Activated CD4-positive, alpha-beta T cell treated with anti-CD3 and anti-CD28 coated beads, Interleukin-2, amount 50 U/mL, for 48 hours (primary cell): Measurements from ENCODE around the gene CHN2.

Experiments used
- DNase-seq, 2 experiments: peaks; one replicate each; pipeline ENCODE4 v3.0.0-alpha.2; 2020

The CHN2 gene

DNA sequence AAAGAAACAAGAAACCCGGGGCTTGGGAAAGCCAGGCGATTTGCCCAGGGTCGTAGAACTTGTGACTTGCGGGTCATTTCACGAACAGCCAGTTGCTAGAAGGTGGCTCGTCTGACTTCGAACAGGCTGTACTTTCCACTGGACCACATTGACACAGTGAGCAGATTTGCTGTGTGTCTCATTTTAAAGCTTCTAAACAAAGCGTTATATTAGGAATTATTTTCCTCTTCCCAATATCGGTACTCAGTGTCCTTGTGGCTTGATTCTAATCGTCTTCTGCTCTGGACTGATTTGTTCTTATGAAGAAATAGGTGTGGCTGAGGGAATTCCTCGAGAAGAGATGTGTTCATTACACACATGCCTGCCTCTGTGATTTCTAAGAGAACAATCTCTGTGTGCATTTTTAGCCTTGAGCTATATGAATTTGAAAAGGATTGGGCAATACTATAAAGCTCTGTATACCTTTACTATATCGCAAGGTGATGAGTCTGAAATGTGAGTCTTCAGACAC lies 219.1 kb downstream of the CHN2 start:
- no peak for DNase-seq

GRCh38 chr7:29414216-29414615 lies 219.6 kb downstream of the CHN2 start:
- DNase-seq: no peak

- no peak for DNase-seq
Observed at GRCh38 chr7:29415215-29415614, 220.6 kb downstream of the CHN2 start.

- no peak for DNase-seq
Observed at GRCh38 chr7:29416276-29416937, 221.8 kb downstream of the CHN2 start.

GRCh38 chr7:29416938-29417305 lies 222.3 kb downstream of the CHN2 start:
- no peak for DNase-seq

DNA sequence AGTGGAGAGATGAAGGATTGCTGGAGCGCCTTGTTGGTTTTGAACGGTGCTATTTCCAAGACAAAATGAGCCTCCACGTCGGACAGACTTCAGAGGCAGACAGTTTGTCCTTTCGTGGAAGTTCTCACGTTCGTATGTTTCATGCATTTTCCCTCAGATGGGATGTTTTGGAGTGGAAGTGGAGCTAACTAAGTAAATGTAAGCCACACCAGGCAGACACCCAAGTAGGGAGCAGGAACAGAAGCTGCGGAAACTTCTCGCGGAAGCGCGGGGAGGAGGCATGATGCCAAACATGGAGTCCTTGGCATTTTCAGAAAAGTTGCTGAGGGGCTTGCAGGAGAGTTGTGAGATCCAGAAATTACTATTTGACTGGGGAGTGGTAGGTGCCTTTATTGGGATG lies 223.5 kb downstream of the CHN2 start:
- no peak for DNase-seq

GRCh38 chr7:29418651-29419050 lies 224.1 kb downstream of the CHN2 start:
- DNase-seq: no peak

- no peak for DNase-seq
Observed at GRCh38 chr7:29420011-29420410, 225.4 kb downstream of the CHN2 start.

GRCh38 chr7:29421010-29421956 lies 226.7 kb downstream of the CHN2 start:
- DNase-seq: no peak

DNA sequence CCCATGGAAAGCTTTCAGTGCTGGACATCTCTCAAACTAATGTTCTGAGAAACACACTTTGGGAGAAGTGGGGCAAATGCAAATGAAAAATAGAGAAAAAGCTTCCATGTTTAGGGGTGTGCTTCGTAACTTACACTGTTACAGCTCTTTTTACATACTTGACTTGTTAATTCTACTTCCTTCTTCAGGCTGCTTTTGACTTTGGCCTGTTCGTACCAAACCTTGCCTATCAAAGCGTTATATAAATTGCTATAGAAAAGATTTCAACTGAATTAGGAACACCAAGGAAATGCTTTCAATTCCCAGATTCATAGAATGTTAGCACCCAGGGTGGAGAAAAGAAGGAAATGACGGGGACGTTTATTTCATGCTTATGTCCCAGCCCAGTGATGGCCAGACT lies 228.3 kb downstream of the CHN2 start:
- DNase-seq: no peak

GRCh38 chr7:29424295-29424983 lies 229.9 kb downstream of the CHN2 start:
- DNase-seq: no peak

DNA sequence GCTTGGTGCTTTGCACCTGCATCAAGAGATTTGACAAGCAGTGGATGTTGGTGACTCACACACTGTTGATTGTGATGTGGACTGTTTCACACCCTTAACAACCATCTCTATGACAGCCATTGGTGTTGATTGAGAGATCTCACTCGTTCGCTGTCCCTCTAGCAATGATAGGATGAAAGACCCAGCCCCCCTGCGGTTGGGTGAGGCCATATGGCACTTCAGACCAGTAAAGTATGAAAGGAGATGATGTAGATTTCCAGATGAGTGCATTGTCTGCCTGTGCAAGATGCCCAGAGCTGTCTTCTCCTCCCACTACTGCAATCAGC lies 230.4 kb downstream of the CHN2 start:
- no peak for DNase-seq

GRCh38 chr7:29426587-29426986 lies 232.0 kb downstream of the CHN2 start:
- DNase-seq: no peak

DNA sequence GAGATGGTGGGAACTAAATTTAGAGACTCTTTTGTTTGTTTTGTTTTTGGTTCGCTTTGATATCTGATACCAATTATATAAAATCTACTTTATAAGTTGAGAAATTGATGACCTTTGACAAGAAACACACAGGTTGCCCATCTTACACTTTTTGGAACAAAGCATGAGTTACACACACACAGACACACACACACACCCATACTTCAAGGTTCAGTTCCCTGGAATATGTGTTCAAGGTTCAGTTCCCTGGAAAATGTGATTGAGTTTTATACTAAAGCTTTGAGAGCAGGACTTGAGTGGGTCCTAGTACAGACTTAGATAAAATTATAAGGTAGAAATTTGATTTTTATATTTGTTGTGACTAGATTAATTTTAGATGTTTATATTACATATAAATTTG lies 234.8 kb downstream of the CHN2 start:
- DNase-seq: no peak

DNA sequence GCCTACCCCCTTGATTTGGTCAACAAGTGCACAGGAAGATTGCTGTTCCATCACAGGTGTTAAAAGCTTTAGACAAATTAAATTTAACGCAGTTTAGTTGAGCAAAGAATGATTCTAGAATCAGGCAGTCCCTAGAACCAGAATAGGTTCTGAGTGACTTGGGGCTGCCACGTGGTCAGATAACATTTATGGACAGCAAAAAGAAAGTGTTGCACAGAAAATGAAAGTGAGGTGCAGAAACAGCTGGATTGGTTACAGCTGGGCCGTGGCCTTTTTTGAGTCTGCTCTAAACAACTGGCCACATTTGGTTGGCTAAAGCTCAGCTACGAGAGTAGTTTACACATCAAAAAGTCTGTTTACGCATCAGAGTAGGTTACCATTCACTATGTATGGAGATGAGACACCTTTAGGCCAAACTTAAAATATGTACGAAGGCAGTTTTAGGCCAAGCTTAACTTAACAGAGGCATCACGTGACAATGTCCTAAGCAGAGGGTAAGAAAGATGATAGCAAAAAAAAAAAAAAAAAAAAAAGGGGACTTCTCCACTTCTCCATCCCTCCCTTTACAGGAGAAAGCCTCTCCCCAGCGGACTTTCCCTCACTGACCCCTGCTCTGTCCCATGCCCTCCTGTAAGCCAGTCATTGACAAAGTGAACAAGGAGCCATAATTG lies 235.8 kb downstream of the CHN2 start:
- no peak for DNase-seq

GRCh38 chr7:29431686-29432085 lies 237.1 kb downstream of the CHN2 start:
- DNase-seq: no peak

DNA sequence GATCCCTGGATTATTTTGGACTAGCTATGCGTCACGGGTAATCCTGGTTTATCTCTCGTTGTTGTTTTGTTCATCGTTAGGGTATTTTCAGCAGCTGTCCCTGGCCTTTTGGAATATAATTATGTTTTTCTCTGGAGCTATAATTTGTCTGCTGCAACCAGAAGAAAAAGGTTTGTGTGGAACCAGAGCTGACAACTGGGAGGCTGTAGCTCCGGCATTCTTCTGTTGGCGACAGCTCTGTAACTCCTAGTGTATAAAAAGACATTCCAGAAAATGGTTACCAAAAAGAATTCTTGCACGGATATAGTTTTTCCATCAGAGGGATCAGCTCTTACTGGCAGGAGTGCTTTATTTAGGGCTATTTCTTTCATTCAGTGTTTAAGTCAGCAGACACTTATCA lies 238.1 kb downstream of the CHN2 start:
- DNase-seq: no peak

DNA sequence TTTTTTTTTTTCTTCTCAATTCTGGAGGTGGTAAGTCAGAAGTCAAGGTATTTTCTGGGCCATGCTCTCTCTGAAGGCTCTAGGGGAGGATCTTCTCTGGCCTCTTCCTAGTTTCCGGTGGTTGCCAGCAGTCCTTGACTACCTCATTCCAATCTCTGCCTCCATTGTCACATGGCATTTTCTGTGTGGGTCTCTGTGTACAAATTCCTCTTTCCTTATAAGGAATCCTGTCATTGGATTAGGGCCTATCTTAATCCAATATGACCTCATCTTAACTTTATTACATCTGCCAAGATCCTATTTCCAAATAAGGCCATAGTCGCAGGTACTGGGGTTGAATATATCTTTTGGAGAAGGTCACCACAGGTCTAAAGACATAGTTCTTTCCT lies 239.8 kb downstream of the CHN2 start:
- no peak for DNase-seq

DNA sequence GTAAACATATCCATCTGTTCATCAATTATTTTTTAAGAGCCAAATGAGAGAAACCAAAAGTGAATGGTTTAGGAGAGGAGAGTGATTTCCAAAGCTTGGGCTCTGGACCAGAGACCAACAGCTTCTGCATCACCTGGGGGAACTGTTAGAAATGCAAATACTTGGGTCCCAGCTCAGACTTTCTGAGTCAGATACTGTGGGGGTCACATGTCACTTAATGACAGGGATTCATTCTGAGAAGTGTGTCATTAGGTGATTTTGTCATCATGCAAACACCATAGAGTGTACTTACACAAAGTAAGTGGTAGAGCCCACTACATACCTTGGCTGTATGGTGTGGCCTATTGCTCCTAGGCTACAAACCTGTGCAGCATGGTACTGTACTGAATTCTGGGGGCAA lies 240.6 kb downstream of the CHN2 start:
- no peak for DNase-seq

- no peak for DNase-seq
Observed at GRCh38 chr7:29435902-29436301, 241.3 kb downstream of the CHN2 start.

GRCh38 chr7:29442146-29442545 lies 247.6 kb downstream of the CHN2 start:
- no peak for DNase-seq

GRCh38 chr7:29443552-29443951 lies 249.0 kb downstream of the CHN2 start:
- DNase-seq: no peak

- no peak for DNase-seq
Observed at GRCh38 chr7:29444267-29444666, 249.7 kb downstream of the CHN2 start.
